NCI-H1694 (cell line): ENCODE results near the gene CNPPD1.

Experiments
- DNase-seq: peaks from one replicate; lab custom pipeline; 2025; lab: John Stamatoyannopoulos, UW

CNPPD1 gene

GRCh38 chr2:219179601-219180465, 3.1 kb upstream of the CNPPD1 start:
- no peak for DNase-seq

GRCh38 chr2:219178377-219179175, 1.9 kb upstream of the CNPPD1 start:
- DNase-seq, result peak; percentile 5

GRCh38 chr2:219177552-219178376, 1.0 kb upstream of the CNPPD1 start, which contains the start of gene RETREG2:
RETREG2 (plus strand) TSS chr2:219178275; CDS start chr2:219178353, 78 bp downstream.
- peak; percentile 68 for DNase-seq

GRCh38 chr2:219175928-219176817, 552 bp downstream of the CNPPD1 start:
- DNase-seq, result no peak

DNA sequence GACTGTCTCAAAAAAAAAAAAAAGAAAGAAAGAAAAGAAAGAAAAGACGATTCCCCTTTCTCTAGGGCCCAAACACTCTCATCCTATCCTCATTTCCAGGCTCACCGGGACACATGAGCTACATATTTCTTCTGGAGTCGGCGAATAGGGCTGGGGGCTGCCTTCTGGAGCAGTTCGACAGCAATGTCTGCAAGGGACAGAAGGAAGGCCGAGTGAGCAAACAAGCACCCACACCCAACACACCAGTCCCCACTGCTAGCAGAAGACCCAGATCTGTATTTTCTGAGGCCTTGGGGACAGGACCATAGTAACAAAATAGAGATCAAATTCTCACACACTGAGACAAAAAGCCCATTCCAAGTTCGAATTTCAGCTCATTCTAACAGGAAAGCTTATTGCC, 1.2 kb downstream of the CNPPD1 start:
- no peak for DNase-seq

GRCh38 chr2:219174801-219175200, 1.9 kb downstream of the CNPPD1 start:
- DNase-seq, result no peak

- no peak for DNase-seq
Observed at GRCh38 chr2:219174146-219174545, 2.6 kb downstream of the CNPPD1 start.

- DNase-seq, result no peak
Observed at GRCh38 chr2:219173176-219173575, 3.5 kb downstream of the CNPPD1 start.

GRCh38 chr2:219172231-219173154, 4.2 kb downstream of the CNPPD1 start:
- no peak for DNase-seq

- peak; percentile 57 for DNase-seq
Observed at GRCh38 chr2:219171231-219171651, 5.5 kb downstream of the CNPPD1 start.

- DNase-seq, result no peak
Observed at GRCh38 chr2:219169930-219170654, 6.6 kb downstream of the CNPPD1 start, which contains the start of gene SLC23A3. SLC23A3 (minus strand) TSS chr2:219170029; CDS start chr2:219169984, 45 bp downstream.

GRCh38 chr2:219168932-219169331, 7.8 kb downstream of the CNPPD1 start:
- no peak for DNase-seq

DNA sequence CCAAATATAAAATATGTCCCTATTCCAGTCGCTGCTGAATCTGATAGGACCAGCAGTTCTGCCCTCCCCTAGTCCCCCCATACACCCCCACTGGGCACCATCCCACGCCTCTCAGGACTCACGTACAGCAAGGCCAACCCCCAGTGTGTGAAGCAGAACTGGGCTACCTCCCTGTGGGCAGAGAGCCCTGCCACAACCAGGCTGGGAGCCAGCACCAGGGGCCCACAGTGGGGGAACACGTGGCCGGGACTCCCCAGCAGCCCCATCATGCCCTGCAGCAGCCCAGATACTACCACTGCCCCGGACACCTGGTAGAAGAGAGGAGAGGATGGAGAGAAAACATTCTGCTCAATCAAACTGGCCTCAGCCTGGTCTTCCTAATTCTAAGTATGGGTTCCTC, 8.2 kb downstream of the CNPPD1 start:
- DNase-seq, result no peak

GRCh38 chr2:219167997-219168396, 8.7 kb downstream of the CNPPD1 start:
- DNase-seq, result no peak

- DNase-seq, result no peak
Observed at GRCh38 chr2:219165058-219165911, 11.4 kb downstream of the CNPPD1 start.

DNA sequence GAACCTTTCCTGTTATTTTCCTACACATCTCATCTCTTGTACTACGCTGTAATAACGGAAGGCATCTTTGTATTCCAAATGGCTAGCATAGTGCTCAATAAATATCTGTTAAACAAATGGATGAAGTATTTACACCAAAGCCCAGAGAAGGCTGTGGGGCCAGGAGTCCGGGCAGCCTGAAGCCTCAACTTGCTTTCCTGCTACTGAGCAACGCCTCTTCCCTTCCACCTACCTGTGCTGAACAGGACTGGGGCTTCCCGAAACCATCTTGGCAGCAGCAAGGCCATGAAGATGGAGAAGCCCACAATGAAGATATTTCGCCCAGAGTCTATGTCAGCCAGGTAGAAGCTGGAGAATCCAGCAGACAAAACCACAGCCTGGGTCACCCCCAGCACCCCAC, 13.6 kb downstream of the CNPPD1 start:
- no peak for DNase-seq

- DNase-seq, result no peak
Observed at GRCh38 chr2:219161097-219161496, 15.6 kb downstream of the CNPPD1 start.
